Osteocyte (in vitro differentiated cells): ENCODE measurements around the gene SLC45A1. TPM values are rescaled to one million over a fixed set of nuclear protein-coding genes. Genes with fewer than 3 reads are reported as not detected.

ENCODE experiments used
- DNase-seq: peaks from one replicate; pipeline ENCODE4 v3.0.0; 2021; ENCODE audit warnings: mixed read lengths; ENCODE audit not compliant: unreplicated experiment; ENCODE audit errors: extremely low spot score
- H3K27ac Mint-ChIP-seq: one replicate; pipeline ENCODE4 v1.8.0; 2021; ENCODE audit warnings: mild to moderate bottlenecking, mixed read lengths; ENCODE audit not compliant: unreplicated experiment
- H3K27me3 Mint-ChIP-seq: one replicate; pipeline ENCODE4 v1.8.0; 2021; ENCODE audit warnings: mixed read lengths; ENCODE audit not compliant: unreplicated experiment
- H3K36me3 Mint-ChIP-seq: one replicate; pipeline ENCODE4 v1.8.0; 2021; ENCODE audit warnings: mixed read lengths; ENCODE audit not compliant: unreplicated experiment
- H3K4me1 Mint-ChIP-seq: one replicate; pipeline ENCODE4 v1.8.0; 2021; ENCODE audit warnings: mixed read lengths; ENCODE audit not compliant: unreplicated experiment
- H3K4me3 Mint-ChIP-seq: one replicate; pipeline ENCODE4 v1.8.0; 2021; ENCODE audit warnings: mild to moderate bottlenecking, moderate library complexity, mixed read lengths; ENCODE audit not compliant: unreplicated experiment
- H3K9me3 Mint-ChIP-seq: one replicate; pipeline ENCODE4 v1.8.0; 2021; ENCODE audit warnings: mixed read lengths; ENCODE audit not compliant: unreplicated experiment
- total RNA-seq: library from RNA; stranded (reverse); gene quantifications from 2 replicates; pipeline ENCODE4 v1.2.1, GENCODE V29; 2021
- TF ChIP-seq, protein P1 (sequence below): fragments of 200-600 bp; sonication (generic); IDR thresholded peaks from 2 replicates; pipeline ENCODE4 v1.5.0; 2021; ENCODE audit warnings: antibody characterized with exemption, mild to moderate bottlenecking, moderate library complexity

The SLC45A1 gene
- total RNA-seq, 1 donor from 2014 or later: 3.2 TPM

DNA sequence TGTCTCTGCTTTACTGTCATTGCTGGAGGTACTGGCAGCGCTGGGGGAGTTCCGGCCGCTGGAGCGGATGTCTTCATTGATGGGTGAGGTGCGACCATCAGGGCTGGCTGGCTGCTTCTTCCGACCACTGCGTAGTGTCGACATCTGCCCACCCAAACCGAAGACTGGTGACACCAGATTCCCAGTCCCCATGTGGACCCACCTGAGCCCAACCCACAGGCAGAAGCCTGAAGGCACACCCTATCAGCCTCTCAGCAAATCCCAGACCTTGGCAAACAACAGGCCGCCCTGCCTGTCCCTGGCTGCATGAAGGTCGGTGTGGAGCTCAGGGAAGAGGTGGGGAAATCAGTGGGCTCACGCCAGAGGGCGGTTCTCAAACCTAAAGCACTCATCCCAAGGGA lies 44.8 kb downstream of the SLC45A1 start:
- H3K4me1 Mint-ChIP-seq: peaks cover 24% of the 10 kb centered on the region

DNA sequence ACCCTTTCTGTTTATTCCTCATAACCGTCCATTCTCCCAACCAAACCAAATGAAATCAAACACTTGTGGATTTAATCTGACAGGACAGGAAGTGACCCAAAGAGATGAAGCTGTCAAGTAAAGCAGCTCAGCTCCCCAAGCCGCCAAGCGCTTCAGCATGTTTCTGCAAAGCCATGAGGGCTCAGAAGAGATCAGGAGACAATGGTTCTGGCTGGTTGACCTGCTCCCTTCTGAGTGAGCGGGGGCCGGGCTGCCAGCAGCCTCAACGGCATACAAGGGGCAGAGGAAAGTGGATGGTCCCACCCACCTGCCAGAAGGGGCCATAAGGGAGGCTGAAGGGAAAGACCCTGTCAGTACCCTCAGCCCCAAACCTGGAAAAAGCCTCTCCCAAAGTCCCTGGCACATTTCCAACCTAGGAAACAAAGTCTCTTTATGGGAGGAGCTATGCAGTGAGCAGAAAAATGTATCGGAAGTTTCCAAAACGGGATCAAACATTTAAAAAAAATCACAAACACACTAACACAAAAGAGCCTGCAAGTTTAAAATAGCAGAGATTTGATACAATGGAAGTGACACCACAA lies 45.4 kb downstream of the SLC45A1 start:
- DNase-seq: no peak
- H3K4me3 Mint-ChIP-seq: no peak overlapping the region
- peak overlapping the region; percentile 67 for H3K27ac Mint-ChIP-seq
- H3K36me3 Mint-ChIP-seq: peaks cover 24% of the 10 kb centered on the region
- TF ChIP-seq, protein P1, sequence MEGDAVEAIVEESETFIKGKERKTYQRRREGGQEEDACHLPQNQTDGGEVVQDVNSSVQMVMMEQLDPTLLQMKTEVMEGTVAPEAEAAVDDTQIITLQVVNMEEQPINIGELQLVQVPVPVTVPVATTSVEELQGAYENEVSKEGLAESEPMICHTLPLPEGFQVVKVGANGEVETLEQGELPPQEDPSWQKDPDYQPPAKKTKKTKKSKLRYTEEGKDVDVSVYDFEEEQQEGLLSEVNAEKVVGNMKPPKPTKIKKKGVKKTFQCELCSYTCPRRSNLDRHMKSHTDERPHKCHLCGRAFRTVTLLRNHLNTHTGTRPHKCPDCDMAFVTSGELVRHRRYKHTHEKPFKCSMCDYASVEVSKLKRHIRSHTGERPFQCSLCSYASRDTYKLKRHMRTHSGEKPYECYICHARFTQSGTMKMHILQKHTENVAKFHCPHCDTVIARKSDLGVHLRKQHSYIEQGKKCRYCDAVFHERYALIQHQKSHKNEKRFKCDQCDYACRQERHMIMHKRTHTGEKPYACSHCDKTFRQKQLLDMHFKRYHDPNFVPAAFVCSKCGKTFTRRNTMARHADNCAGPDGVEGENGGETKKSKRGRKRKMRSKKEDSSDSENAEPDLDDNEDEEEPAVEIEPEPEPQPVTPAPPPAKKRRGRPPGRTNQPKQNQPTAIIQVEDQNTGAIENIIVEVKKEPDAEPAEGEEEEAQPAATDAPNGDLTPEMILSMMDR: no peak
- H3K4me1 Mint-ChIP-seq: peaks cover 29% of the 10 kb centered on the region
- no peaks in the 10 kb centered on the region for H3K27me3 Mint-ChIP-seq
- H3K9me3 Mint-ChIP-seq: no peaks in the 10 kb centered on the region

More for the DNA sequence above, 44.8 kb downstream of the SLC45A1 start:
- H3K4me3 Mint-ChIP-seq: no peak overlapping the region
- peak overlapping the region; percentile 67 for H3K27ac Mint-ChIP-seq
- H3K27me3 Mint-ChIP-seq: no peaks in the 10 kb centered on the region
- H3K9me3 Mint-ChIP-seq: no peaks in the 10 kb centered on the region
- DNase-seq: no peak
- TF ChIP-seq, protein P1: no peak
- peaks cover 30% of the 10 kb centered on the region for H3K36me3 Mint-ChIP-seq

DNA sequence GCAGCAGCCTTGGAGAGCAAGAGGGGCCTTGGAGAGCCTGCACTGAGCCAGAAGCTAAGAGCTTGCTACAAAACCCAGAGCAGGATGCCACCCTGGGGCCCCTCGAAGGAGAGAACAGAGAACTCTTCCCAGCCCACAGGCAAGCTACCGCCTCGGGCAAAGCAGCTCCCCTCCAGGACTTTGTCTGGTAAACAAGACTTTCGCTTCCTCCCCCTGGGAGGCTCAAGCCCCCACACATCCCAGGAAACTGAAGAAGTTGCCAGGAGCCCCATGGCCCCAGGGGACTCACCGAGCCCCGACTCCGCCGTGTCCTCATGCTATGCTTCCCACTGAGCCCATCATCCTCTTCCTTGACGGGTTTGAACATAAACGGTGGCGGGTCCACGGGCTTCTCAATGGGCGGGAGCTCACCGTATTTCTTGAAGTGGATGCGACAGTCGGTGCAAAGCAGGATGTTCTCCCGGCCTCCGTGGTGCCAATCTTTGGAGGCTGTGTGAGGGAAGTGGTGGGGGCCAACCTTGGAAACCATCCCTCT lies 45.9 kb downstream of the SLC45A1 start:
- peaks cover 29% of the 10 kb centered on the region for H3K4me1 Mint-ChIP-seq
- TF ChIP-seq, protein P1: no peak
- peaks cover 23% of the 10 kb centered on the region for H3K36me3 Mint-ChIP-seq
- no peaks in the 10 kb centered on the region for H3K9me3 Mint-ChIP-seq
- no peaks in the 10 kb centered on the region for H3K27me3 Mint-ChIP-seq
- DNase-seq: no peak
- no peak overlapping the region for H3K4me3 Mint-ChIP-seq
- peak overlapping the region; percentile 67 for H3K27ac Mint-ChIP-seq

DNA sequence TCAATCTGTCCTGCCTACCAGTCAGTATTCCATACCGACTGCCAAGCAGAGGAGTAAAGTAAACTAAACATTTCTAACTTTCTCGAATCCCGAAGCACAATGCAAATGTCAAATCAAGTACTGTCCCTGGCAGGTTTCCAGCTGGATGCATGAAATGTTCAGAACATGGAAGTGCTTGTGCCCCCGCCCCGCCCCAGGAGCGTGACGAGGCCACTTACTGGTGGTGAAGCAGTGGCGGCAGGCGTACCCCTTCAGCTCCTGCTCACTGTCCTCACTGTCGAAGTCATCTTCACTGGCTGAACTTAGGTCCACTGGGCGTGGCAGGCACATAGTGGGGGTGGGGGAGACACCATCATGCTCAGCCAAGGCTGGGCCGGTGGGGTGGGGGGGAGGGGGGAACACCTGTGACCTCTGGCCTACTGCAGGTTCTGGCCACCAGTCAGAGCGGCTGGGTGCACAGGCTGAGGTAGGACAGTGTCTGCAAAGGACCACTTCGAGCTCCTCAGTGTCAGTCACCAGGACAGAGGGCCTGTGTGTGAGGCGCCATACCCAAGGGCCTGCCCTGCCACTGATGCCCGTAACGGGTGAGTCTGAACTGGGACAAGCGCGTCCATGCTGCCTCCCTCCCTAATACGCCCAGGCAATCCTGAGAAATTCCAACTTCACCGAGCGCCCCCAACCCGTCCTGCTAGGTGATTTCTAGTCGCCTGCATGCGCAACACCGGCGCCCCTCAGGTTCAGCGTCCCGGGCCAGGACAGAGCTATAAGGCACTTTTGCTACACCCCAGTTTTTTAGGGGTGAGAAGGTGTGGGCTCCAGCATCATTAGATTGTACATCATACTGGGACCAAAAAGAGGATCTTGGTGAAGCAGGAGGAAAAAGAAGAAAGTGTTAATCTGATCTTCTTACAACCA lies 46.9 kb downstream of the SLC45A1 start:
- no peaks in the 10 kb centered on the region for H3K9me3 Mint-ChIP-seq
- H3K27me3 Mint-ChIP-seq: no peaks in the 10 kb centered on the region
- H3K4me3 Mint-ChIP-seq: no peak overlapping the region
- no peak for DNase-seq
- no peak overlapping the region for H3K27ac Mint-ChIP-seq
- TF ChIP-seq, protein P1: no peak
- H3K4me1 Mint-ChIP-seq: peaks cover 29% of the 10 kb centered on the region
- H3K36me3 Mint-ChIP-seq: peaks cover 21% of the 10 kb centered on the region
